HG02763 (cell line): Measurements from ENCODE around the gene CLEC18A.
"Not testable (repeated sequence)": the region's sequence is repeated elsewhere in the genome, so short reads cannot be mapped to it uniquely, and the experiment has no call there.

ENCODE experiments used
- ATAC-seq: cut with Tn5 transposase; IDR thresholded peaks from one replicate; pipeline ENCODE4 v1.9.1; 2021; ENCODE audit warnings: mild to moderate bottlenecking, moderate library complexity; ENCODE audit not compliant: unreplicated experiment

Gene CLEC18A

GRCh38 chr16:69951672-69952031 is 518 bp downstream of the CLEC18A start:
- not testable (repeated sequence) for ATAC-seq

- ATAC-seq = not testable (repeated sequence)
Measured at GRCh38 chr16:69952116-69952515, 982 bp downstream of the CLEC18A start.

GRCh38 chr16:69952572-69953355 is 1.6 kb downstream of the CLEC18A start:
- ATAC-seq = not testable (repeated sequence)

GRCh38 chr16:69954241-69954640 is 3.1 kb downstream of the CLEC18A start:
- ATAC-seq = not testable (repeated sequence)

- ATAC-seq = not testable (repeated sequence)
Measured at GRCh38 chr16:69963312-69963711, 12.2 kb downstream of the CLEC18A start.

GRCh38 chr16:69964960-69965660 is 14.0 kb downstream of the CLEC18A start:
- not testable (repeated sequence) for ATAC-seq

GRCh38 chr16:69965661-69966054 is 14.5 kb downstream of the CLEC18A start:
- not testable (repeated sequence) for ATAC-seq

- not testable (repeated sequence) for ATAC-seq
Measured at GRCh38 chr16:69967688-69968087, 16.6 kb downstream of the CLEC18A start.

GRCh38 chr16:69968125-69968524 is 17.0 kb downstream of the CLEC18A start:
- not testable (repeated sequence) for ATAC-seq

- not testable (repeated sequence) for ATAC-seq
Measured at GRCh38 chr16:69969657-69970056, 18.5 kb downstream of the CLEC18A start.

GRCh38 chr16:69972120-69972519 is 21.0 kb downstream of the CLEC18A start:
- ATAC-seq = not testable (repeated sequence)

GRCh38 chr16:69972935-69973334 is 21.8 kb downstream of the CLEC18A start:
- ATAC-seq = not testable (repeated sequence)

- not testable (repeated sequence) for ATAC-seq
Measured at GRCh38 chr16:69985196-69985595, 34.1 kb downstream of the CLEC18A start.

- not testable (repeated sequence) for ATAC-seq
Measured at GRCh38 chr16:69997956-69998355, 46.8 kb downstream of the CLEC18A start.

GRCh38 chr16:69999801-70000200 is 48.7 kb downstream of the CLEC18A start:
- ATAC-seq = not testable (repeated sequence)

- ATAC-seq = not testable (repeated sequence)
Measured at GRCh38 chr16:70003511-70003910, 52.4 kb downstream of the CLEC18A start.

- not testable (repeated sequence) for ATAC-seq
Measured at GRCh38 chr16:70008604-70009003, 57.5 kb downstream of the CLEC18A start.

- not testable (repeated sequence) for ATAC-seq
Measured at GRCh38 chr16:70010615-70011014, 59.5 kb downstream of the CLEC18A start.

GRCh38 chr16:70011120-70011519 is 60.0 kb downstream of the CLEC18A start:
- ATAC-seq = not testable (repeated sequence)

- ATAC-seq = not testable (repeated sequence)
Measured at GRCh38 chr16:70012354-70012753, 61.2 kb downstream of the CLEC18A start.

GRCh38 chr16:70012951-70013350 is 61.8 kb downstream of the CLEC18A start:
- ATAC-seq = not testable (repeated sequence)
